K562 (cell line): ENCODE measurements around the gene PLPP4. TPM values are rescaled to one million over a fixed set of nuclear protein-coding genes. Genes with fewer than 3 reads are reported as not detected.

ENCODE experiments used
- ATAC-seq: fragments of 200-7000 bp; cut with Tn5 transposase; 3 replicates; pipeline ENCODE4 v1.9.1; 2020; ENCODE audit warnings: moderate library complexity
- BruUV-seq: library from RNA; stranded (reverse); fragments of 400-500 nt; replicated peaks from 2 replicates; lab custom pipeline; 2021; lab: Mats Ljungman, UMichigan
- CTCF ChIA-PET: fragments of 300-600 bp; formaldehyde crosslinking; extraction: SDS; loops from one replicate; lab custom pipeline; 2021; ENCODE audit warnings: low intra/inter-chr PET ratio; lab: Yijun Ruan, JAX
- POLR2A ChIA-PET: fragments of 300-600, 350-650 bp; sonication (Branson Sonifier 250); formaldehyde crosslinking; extraction: SDS; loops from one replicate; lab custom pipeline; 2021; ENCODE audit warnings: antibody characterized with exemption, inconsistent platforms; lab: Yijun Ruan, JAX
- DNase-seq, 4 experiments: peaks; one replicate each; pipeline versions ENCODE4 v3.0.0 to v3.0.0-alpha.2; 2011 to 2018; ENCODE audit warnings: low spot score in 3 of 4, mixed read lengths in 3 of 4; ENCODE audit errors: extremely low read depth in 1 of 4
- FAIRE-seq: peaks from 2 replicates; lab custom pipeline; 2011; peaks lifted over from hg19 to GRCh38; lab: Jason Lieb, UNC
- H2AFZ ChIP-seq: 2 replicates; pipeline ENCODE4 v1.6.0; 2011; ENCODE audit warnings: low read depth, low read length, control low read depth, inconsistent platforms
- H3K27ac ChIP-seq: fragments of 200-600 bp; 3 replicates; pipeline ENCODE4 v1.8.0; 2011; ENCODE audit warnings: low read depth, mild to moderate bottlenecking, control low read depth, inconsistent platforms, low read length, moderate library complexity, mixed read lengths; ENCODE audit errors: extremely low read depth
- H3K27me3 ChIP-seq, 2 experiments: fragments of 300-600 bp in 1 of 2; 2 replicates in 1 of 2; 3 replicates in 1 of 2; pipeline versions ENCODE4 v1.6.0 to v1.8.0; 2011; ENCODE audit warnings: inconsistent platforms in 2 of 2, low read length in 2 of 2, mild to moderate bottlenecking in 1 of 2, mixed read lengths in 1 of 2, moderate library complexity in 1 of 2; ENCODE audit not compliant: control insufficient read depth in 2 of 2, insufficient read depth in 2 of 2
- H3K36me3 ChIP-seq: fragments of 300-600 bp; 3 replicates; pipeline ENCODE4 v1.8.0; 2011; ENCODE audit warnings: mild to moderate bottlenecking, low read length, inconsistent platforms; ENCODE audit not compliant: control insufficient read depth, insufficient read depth
- H3K4me1 ChIP-seq, 2 experiments: fragments of 200-600 bp in 1 of 2; replicated peaks in 1 of 2; 2 replicates in 1 of 2; 3 replicates in 1 of 2; pipeline versions ENCODE4 v1.5.1 to v1.8.0; 2011; ENCODE audit warnings: inconsistent platforms in 2 of 2, low read length in 2 of 2, mild to moderate bottlenecking in 1 of 2, mixed read lengths in 1 of 2, moderate library complexity in 1 of 2; ENCODE audit not compliant: control insufficient read depth in 2 of 2, insufficient read depth in 2 of 2
- H3K4me2 ChIP-seq: 2 replicates; pipeline ENCODE4 v1.6.1; 2011; ENCODE audit warnings: low read length, control low read depth, inconsistent platforms, mixed read lengths; ENCODE audit not compliant: insufficient read depth
- H3K4me3 ChIP-seq: fragments of 200-600 bp; sonication (generic), shearing (Covaris generic); 2 replicates; pipeline ENCODE4 v1.5.1; 2016; ENCODE audit warnings: control low read depth, inconsistent platforms
- H3K79me2 ChIP-seq: fragments of 200-600 bp; 3 replicates; pipeline ENCODE4 v1.8.0; 2011; ENCODE audit warnings: low read length, inconsistent platforms; ENCODE audit not compliant: control insufficient read depth, insufficient read depth
- H3K9ac ChIP-seq, 2 experiments: 2 replicates each; pipeline versions ENCODE4 v1.6.0 to v1.6.1; 2011; ENCODE audit warnings: low read depth in 2 of 2, low read length in 2 of 2, control low read depth in 1 of 2, inconsistent platforms in 1 of 2, mild to moderate bottlenecking in 1 of 2, mixed read lengths in 1 of 2; ENCODE audit not compliant: insufficient read depth in 1 of 2
- H3K9me1 ChIP-seq: one replicate; pipeline ENCODE4 v1.6.0; 2011; ENCODE audit warnings: inconsistent platforms, mild to moderate bottlenecking, low read length, moderate library complexity; ENCODE audit not compliant: control insufficient read depth, insufficient read depth
- H3K9me3 ChIP-seq: replicated peaks from 2 replicates; pipeline ENCODE4 v1.5.1; 2011; ENCODE audit warnings: low read depth, low read length, inconsistent platforms; ENCODE audit not compliant: control insufficient read depth, insufficient read depth
- H4K20me1 ChIP-seq: replicated peaks from 2 replicates; pipeline ENCODE4 v1.6.1; 2011; ENCODE audit warnings: low read length, inconsistent platforms, mixed read lengths; ENCODE audit not compliant: control insufficient read depth, insufficient read depth
- PTRF ChIP-seq: fragments of 450-650 bp; IDR thresholded peaks from 2 replicates; pipeline ENCODE4 v1.6.1; 2016; ENCODE audit warnings: mild to moderate bottlenecking, missing genetic modification characterization, missing compliant biosample characterization
- RERE ChIP-seq: sonication (generic); formaldehyde crosslinking; IDR thresholded peaks from 2 replicates; pipeline ENCODE4 v1.8.0; 2023; ENCODE audit warnings: missing genetic modification reagents, mild to moderate bottlenecking, borderline replicate concordance
- ZBED1 ChIP-seq: IDR thresholded peaks from 2 replicates; pipeline ENCODE4 v1.6.1; 2014
- ZNF197 ChIP-seq: fragments of 200-800 bp; sonication (Bioruptor generic); IDR thresholded peaks from 2 replicates; pipeline ENCODE4 v1.6.1; 2016; ENCODE audit warnings: low read depth, missing genetic modification characterization, missing compliant biosample characterization
- ZNF239 ChIP-seq: fragments of 250-450 bp; sonication (Bioruptor Pico); IDR thresholded peaks from 2 replicates; pipeline ENCODE4 v1.4.0; 2020; ENCODE audit warnings: mild to moderate bottlenecking
- ZNF274 ChIP-seq: IDR thresholded peaks from 2 replicates; pipeline ENCODE4 v1.6.1; 2011; ENCODE audit warnings: low read depth, mild to moderate bottlenecking, low read length, moderate library complexity, borderline replicate concordance
- ZNF644 ChIP-seq: fragments of 200-800 bp; sonication (Bioruptor generic); IDR thresholded peaks from 2 replicates; pipeline ENCODE4 v1.6.1; 2016; ENCODE audit warnings: low read depth, missing genetic modification characterization, missing compliant biosample characterization
- ZNF695 ChIP-seq: fragments of 450-650 bp; formaldehyde crosslinking; IDR thresholded peaks from 2 replicates; pipeline ENCODE4 v1.4.0; 2020; ENCODE audit warnings: mild to moderate bottlenecking, moderate library complexity
- ZNF764 ChIP-seq: fragments of 250-450 bp; sonication (Bioruptor Pico); IDR thresholded peaks from 2 replicates; pipeline ENCODE4 v1.4.0; 2020; ENCODE audit warnings: low read depth, mild to moderate bottlenecking, moderate library complexity
- WGBS: fragments of 100-300 bp; shearing (Covaris generic); methylation state at CpG from one replicate; pipeline ENCODE4 v1.1.6; 2016; ENCODE audit warnings: low coverage, mixed read lengths; ENCODE audit not compliant: insufficient coverage; ENCODE audit errors: missing lambda C conversion rate; 5-methylcytosine and 5-hydroxymethylcytosine counted together
- in situ Hi-C: fragments of 300-500 bp; cut with MboI; formaldehyde crosslinking; loops from 4 replicates; pipeline ENCODE4 v1.15.0; 2018; ENCODE audit warnings: inconsistent platforms, mixed read lengths
- intact Hi-C: fragments of 100-400 bp; cut with micrococcal nuclease; formaldehyde crosslinking; loops from 2 replicates; pipeline ENCODE4 v1.14.2; 2022
- polyA plus RNA-seq, 8 experiments: library from polyadenylated mRNA; depleted of rRNA in 4 of 8; stranded (reverse) in 5 of 8; unstranded in 3 of 8; fragments of >200 nt; fragmentation: Nextera tagmentation in 2 of 8; fragmentation: Illumina TruSeq in 1 of 8; extraction: Ambion mirVana in 2 of 8; extraction: Trizol in 1 of 8; gene quantifications; 2 replicates each; pipeline versions ENCODE4 v1.2.1 to v1.2.3, GENCODE V29; 2011 to 2014; ENCODE audit warnings: inconsistent platforms in 1 of 8, missing spikeins in 1 of 8
- total RNA-seq, 7 experiments: library from RNA; depleted of rRNA in 6 of 7; stranded (reverse); fragments of >200 nt in 6 of 7; fragmentation: Illumina TruSeq in 2 of 7; extraction: Trizol in 2 of 7; gene quantifications; 2 replicates each; pipeline versions ENCODE4 v1.2.1 to v1.2.3, GENCODE V29; 2011 to 2021; ENCODE audit warnings: low replicate concordance in 1 of 7
- TF ChIP-seq, protein P1 (sequence below): fragments of 250-450 bp; sonication (Bioruptor Pico); IDR thresholded peaks from 2 replicates; pipeline ENCODE4 v1.5.0; 2021; ENCODE audit warnings: mild to moderate bottlenecking, borderline replicate concordance

The PLPP4 gene
- total and polyA plus RNA-seq, 9 of the 15 experiments (the other 6 are each of a cell fraction or from before 2014, with no cell fraction given) = 0.08 TPM; not detected in 8

- no peaks in the 10 kb centered on the region for H3K4me1 ChIP-seq
- no peak overlapping the region for H2AFZ ChIP-seq
- no peaks in the 10 kb centered on the region for H3K79me2 ChIP-seq
- CTCF ChIA-PET = no interaction called here
- TF ChIP-seq ZNF695 (no peak), RERE (no peak), ZNF197 (CRISPR knock-in tag) (no peak), ZNF764 (CRISPR knock-in tag) (no peak), PTRF (no peak), ZNF239 (CRISPR knock-in tag) (no peak), ZNF274 (no peak), ZNF644 (tag) (no peak), ZBED1 (no peak)
- TF ChIP-seq, protein P1, sequence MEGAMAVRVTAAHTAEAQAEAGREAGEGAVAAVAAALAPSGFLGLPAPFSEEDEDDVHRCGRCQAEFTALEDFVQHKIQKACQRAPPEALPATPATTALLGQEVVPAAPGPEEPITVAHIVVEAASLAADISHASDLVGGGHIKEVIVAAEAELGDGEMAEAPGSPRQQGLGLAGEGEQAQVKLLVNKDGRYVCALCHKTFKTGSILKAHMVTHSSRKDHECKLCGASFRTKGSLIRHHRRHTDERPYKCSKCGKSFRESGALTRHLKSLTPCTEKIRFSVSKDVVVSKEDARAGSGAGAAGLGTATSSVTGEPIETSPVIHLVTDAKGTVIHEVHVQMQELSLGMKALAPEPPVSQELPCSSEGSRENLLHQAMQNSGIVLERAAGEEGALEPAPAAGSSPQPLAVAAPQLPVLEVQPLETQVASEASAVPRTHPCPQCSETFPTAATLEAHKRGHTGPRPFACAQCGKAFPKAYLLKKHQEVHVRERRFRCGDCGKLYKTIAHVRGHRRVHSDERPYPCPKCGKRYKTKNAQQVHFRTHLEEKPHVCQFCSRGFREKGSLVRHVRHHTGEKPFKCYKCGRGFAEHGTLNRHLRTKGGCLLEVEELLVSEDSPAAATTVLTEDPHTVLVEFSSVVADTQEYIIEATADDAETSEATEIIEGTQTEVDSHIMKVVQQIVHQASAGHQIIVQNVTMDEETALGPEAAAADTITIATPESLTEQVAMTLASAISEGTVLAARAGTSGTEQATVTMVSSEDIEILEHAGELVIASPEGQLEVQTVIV (CRISPR knock-in tag) = no peak
- intact Hi-C loops = no loop called here
- no peak overlapping the region for H3K27ac ChIP-seq
- POLR2A ChIA-PET = no interaction called here
- DNase-seq (no peak), FAIRE-seq (no peak), ATAC-seq (no peak)
- WGBS = 0% methylated on average over 3 of the region's 5 CpGs
- H3K9ac ChIP-seq = no peak overlapping the region
- H3K9me3 ChIP-seq = no peaks in the 10 kb centered on the region
- no peaks in the 10 kb centered on the region for H3K36me3 ChIP-seq
- no peak overlapping the region for H3K4me3 ChIP-seq
- no peaks in the 10 kb centered on the region for H4K20me1 ChIP-seq
- no peak overlapping the region for H3K4me2 ChIP-seq
- H3K9me1 ChIP-seq = no peaks in the 10 kb centered on the region
- no peaks in the 10 kb centered on the region for H3K27me3 ChIP-seq
- in situ Hi-C loops = no loop called here
- no TSS peak for BruUV-seq
Observed at GRCh38 chr10:120415709-120416330, 41.2 kb upstream of the PLPP4 start.
